Measurements from ENCODE around the gene RAD51C.

DNA sequence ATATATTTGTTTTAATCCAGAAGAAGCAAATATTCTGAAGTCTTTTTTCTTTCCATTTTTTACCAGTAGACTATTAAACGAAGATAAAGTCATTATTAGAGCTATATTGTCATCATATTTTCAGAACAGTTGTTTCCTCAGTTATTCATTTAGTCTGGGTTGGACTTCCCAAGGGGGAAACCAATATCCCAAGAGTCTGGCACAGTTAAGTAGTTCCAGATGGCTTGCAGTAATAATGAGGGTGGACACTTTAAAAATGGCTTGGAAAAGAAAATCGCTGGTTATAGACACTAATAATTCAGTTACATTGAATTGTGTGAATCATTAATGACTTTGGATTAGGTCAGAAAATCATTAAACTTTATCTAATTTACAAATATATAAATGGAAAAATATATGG lies 67.1 kb downstream of the RAD51C start:
- TF ChIP-seq, protein P1, sequence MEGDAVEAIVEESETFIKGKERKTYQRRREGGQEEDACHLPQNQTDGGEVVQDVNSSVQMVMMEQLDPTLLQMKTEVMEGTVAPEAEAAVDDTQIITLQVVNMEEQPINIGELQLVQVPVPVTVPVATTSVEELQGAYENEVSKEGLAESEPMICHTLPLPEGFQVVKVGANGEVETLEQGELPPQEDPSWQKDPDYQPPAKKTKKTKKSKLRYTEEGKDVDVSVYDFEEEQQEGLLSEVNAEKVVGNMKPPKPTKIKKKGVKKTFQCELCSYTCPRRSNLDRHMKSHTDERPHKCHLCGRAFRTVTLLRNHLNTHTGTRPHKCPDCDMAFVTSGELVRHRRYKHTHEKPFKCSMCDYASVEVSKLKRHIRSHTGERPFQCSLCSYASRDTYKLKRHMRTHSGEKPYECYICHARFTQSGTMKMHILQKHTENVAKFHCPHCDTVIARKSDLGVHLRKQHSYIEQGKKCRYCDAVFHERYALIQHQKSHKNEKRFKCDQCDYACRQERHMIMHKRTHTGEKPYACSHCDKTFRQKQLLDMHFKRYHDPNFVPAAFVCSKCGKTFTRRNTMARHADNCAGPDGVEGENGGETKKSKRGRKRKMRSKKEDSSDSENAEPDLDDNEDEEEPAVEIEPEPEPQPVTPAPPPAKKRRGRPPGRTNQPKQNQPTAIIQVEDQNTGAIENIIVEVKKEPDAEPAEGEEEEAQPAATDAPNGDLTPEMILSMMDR (IDR thresholded peaks at IDR 0.05): no peak
- TF ChIP-seq POLR2A (IDR thresholded peaks at IDR 0.05): no peak

Measured in lower leg skin (tissue), 3 donors.